Progenitor cell of endocrine pancreas (in vitro differentiated cells): ENCODE data around the gene STK10. TPM values are rescaled to one million over a fixed set of nuclear protein-coding genes. Genes with fewer than 3 reads are reported as not detected.
A peak's percentile ranks its signal among the peaks of the same experiment; 100 is the strongest.

Experiments
- DNase-seq: peaks from one replicate; pipeline ENCODE4 v3.0.0; 2021; ENCODE audit warnings: low spot score; ENCODE audit not compliant: unreplicated experiment
- H3K27ac Mint-ChIP-seq: 2 replicates; pipeline ENCODE4 v1.8.0; 2021; ENCODE audit warnings: mild to moderate bottlenecking, moderate library complexity, mixed read lengths
- H3K27me3 Mint-ChIP-seq: 2 replicates; pipeline ENCODE4 v1.8.0; 2021; ENCODE audit warnings: mixed read lengths
- H3K36me3 Mint-ChIP-seq: 2 replicates; pipeline ENCODE4 v1.8.0; 2022; ENCODE audit warnings: mixed read lengths; ENCODE audit not compliant: insufficient read depth
- H3K4me1 Mint-ChIP-seq: 2 replicates; pipeline ENCODE4 v1.8.0; 2021; ENCODE audit warnings: low read depth, mixed read lengths
- H3K4me3 Mint-ChIP-seq: 2 replicates; pipeline ENCODE4 v1.8.0; 2021; ENCODE audit warnings: low read depth, mild to moderate bottlenecking, moderate library complexity, mixed read lengths
- H3K9me3 Mint-ChIP-seq: 2 replicates; pipeline ENCODE4 v1.8.0; 2021; ENCODE audit warnings: low read depth, mixed read lengths
- total RNA-seq: library from RNA; stranded (reverse); gene quantifications from 2 replicates; pipeline ENCODE4 v1.2.1, GENCODE V29; 2021
- TF ChIP-seq, protein P1 (sequence below): fragments of 200-600 bp; sonication (generic); IDR thresholded peaks from one replicate; pipeline ENCODE4 v1.5.0; 2021; ENCODE audit warnings: antibody characterized with exemption, mild to moderate bottlenecking; ENCODE audit not compliant: unreplicated experiment

Gene STK10
- total RNA-seq, 1 donor from 2014 or later, result 18.1 TPM

DNA sequence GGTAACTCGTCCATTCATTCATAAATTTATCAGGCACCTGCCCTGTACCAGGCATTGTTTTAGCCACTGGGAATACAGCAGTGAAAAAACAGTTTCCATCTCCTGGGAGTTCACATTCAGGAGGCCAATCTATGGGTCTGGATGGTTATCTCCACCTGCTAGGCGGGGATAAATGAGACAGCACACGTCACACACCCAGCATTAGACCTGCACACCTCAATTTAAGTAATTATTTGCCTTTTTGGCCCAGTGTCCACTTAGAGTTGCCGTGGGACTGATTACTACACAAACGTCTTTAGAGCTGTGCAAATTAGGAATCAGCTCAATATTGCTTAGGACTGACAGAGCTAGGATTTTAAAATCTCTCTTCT lies 46.1 kb downstream of the STK10 start:
- H3K4me1 Mint-ChIP-seq, result peaks cover 36% of the 10 kb centered on the region
- H3K27me3 Mint-ChIP-seq, result no peaks in the 10 kb centered on the region
- peaks cover 2% of the 10 kb centered on the region for H3K36me3 Mint-ChIP-seq
- no peak for DNase-seq
- peaks cover 3% of the 10 kb centered on the region for H3K9me3 Mint-ChIP-seq
- TF ChIP-seq, protein P1, sequence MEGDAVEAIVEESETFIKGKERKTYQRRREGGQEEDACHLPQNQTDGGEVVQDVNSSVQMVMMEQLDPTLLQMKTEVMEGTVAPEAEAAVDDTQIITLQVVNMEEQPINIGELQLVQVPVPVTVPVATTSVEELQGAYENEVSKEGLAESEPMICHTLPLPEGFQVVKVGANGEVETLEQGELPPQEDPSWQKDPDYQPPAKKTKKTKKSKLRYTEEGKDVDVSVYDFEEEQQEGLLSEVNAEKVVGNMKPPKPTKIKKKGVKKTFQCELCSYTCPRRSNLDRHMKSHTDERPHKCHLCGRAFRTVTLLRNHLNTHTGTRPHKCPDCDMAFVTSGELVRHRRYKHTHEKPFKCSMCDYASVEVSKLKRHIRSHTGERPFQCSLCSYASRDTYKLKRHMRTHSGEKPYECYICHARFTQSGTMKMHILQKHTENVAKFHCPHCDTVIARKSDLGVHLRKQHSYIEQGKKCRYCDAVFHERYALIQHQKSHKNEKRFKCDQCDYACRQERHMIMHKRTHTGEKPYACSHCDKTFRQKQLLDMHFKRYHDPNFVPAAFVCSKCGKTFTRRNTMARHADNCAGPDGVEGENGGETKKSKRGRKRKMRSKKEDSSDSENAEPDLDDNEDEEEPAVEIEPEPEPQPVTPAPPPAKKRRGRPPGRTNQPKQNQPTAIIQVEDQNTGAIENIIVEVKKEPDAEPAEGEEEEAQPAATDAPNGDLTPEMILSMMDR, result no peak
- peak overlapping the region; percentile 93 for H3K27ac Mint-ChIP-seq
- H3K4me3 Mint-ChIP-seq, result no peak overlapping the region

DNA sequence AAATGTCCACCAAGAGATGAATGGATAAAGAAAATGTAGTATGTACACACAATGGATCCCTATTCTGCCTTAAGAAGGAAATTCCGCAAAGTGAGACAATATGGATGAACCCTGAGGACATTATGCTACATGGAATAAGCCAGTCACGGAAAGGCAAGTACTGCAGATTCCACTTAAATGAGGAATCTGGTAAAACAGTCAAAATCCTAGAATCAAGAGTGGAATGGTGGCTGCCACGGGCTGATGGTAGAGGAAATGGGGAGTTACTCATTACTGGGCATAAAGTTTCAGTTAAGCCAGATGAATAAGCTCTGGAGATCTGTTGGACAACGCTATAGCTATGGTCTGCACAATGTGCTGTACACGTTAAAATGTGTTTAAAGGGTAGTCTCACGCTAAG lies 47.2 kb downstream of the STK10 start:
- Mint-ChIP-seq H3K4me1 (peaks cover 31% of the 10 kb centered on the region), H3K4me3 (no peak overlapping the region), H3K36me3 (peaks cover 2% of the 10 kb centered on the region), H3K27ac (peak overlapping the region; percentile 38), H3K9me3 (peaks cover 3% of the 10 kb centered on the region), H3K27me3 (no peaks in the 10 kb centered on the region)
- TF ChIP-seq, protein P1, result no peak
- DNase-seq, result no peak

DNA sequence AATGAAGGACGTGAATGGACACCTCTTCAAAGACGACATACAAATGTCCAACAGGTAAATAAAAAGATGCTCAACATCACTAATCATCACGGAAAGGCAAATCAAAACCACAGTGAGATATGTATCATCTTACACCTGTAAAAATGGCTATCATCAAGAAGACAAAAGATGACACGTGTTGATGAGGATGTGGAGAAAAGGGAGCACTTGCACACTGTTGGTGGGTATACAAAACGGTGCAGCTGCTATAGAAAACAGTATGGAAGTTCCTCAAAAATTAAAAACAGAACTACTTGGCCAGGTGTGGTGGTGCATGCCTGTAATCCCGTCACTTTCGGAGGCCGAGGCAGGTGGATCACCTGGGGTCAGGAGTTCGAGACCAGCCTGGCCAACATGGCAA lies 47.9 kb downstream of the STK10 start:
- peaks cover 3% of the 10 kb centered on the region for H3K9me3 Mint-ChIP-seq

DNA sequence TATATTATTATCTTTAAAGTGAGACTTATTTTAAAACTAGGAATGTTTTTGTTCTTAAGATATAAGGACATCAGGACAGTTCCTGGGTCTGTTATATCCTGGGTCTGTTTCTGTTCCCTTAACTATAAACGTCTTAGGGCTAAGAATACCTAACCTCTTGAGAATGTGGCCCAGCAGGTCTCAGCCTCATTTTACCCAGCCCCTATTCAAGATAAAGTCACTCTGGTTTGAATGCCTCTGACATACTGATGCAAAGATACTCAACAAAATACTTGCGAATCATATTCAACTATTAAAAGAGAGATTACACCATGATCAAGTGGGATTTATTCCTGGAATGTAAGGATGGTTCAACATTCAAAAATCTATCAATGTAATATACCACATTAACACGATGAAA lies 51.0 kb downstream of the STK10 start:
- no peak for DNase-seq
- no peak overlapping the region for H3K27ac Mint-ChIP-seq
- H3K9me3 Mint-ChIP-seq, result peaks cover 3% of the 10 kb centered on the region
- H3K4me1 Mint-ChIP-seq, result peaks cover 10% of the 10 kb centered on the region
- H3K27me3 Mint-ChIP-seq, result no peaks in the 10 kb centered on the region
- peaks cover 2% of the 10 kb centered on the region for H3K36me3 Mint-ChIP-seq
- H3K4me3 Mint-ChIP-seq, result no peak overlapping the region
- TF ChIP-seq, protein P1, result no peak

More for the DNA sequence above, 47.9 kb downstream of the STK10 start:
- Mint-ChIP-seq H3K4me1 (peaks cover 29% of the 10 kb centered on the region), H3K36me3 (peaks cover 2% of the 10 kb centered on the region), H3K4me3 (no peak overlapping the region), H3K27ac (no peak overlapping the region), H3K27me3 (no peaks in the 10 kb centered on the region)
- DNase-seq, result no peak
- TF ChIP-seq, protein P1, result no peak

DNA sequence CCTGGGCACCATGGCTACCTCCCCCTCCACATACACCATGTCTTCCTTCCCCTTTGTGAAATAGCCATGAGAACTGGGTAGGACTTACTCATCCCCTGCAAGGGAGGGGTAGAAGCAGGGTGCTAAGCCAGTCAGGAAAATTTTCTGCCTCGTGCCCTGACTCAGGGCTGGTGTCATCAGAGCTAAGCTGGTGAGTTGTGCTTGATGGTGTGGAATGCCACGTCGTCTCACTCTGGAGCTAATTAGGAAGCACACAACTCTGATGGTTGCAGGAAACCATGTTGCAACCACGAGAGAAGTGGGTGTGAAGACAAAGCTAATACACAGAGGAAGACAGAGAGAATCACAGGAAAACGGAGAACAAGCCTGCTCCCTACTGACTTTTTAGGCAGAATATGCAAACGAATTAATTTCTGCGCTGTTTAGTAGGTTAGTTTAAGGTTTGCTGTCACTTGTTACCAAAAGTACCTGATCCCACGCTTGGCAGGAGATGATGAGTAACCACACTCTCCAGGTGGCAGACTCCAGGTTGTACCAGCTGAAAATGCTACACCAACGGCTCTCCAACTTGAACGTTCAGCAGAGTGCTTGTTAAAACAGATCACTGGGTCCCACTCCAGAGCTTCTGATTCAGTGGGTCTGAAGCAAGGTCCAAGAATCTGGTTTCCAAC lies 54.5 kb downstream of the STK10 start:
- H3K9me3 Mint-ChIP-seq, result peaks cover 3% of the 10 kb centered on the region
- H3K36me3 Mint-ChIP-seq, result peaks cover 2% of the 10 kb centered on the region
- no peak overlapping the region for H3K27ac Mint-ChIP-seq
- DNase-seq, result no peak
- H3K27me3 Mint-ChIP-seq, result no peaks in the 10 kb centered on the region
- no peaks in the 10 kb centered on the region for H3K4me1 Mint-ChIP-seq
- TF ChIP-seq, protein P1, result no peak
- H3K4me3 Mint-ChIP-seq, result no peak overlapping the region
